NCI-H2227 (cell line): ENCODE data around the gene ITPR2.

Source experiments
- DNase-seq: peaks from one replicate; lab custom pipeline; 2025; ENCODE audit not compliant: unreplicated experiment; lab: John Stamatoyannopoulos, UW

The ITPR2 gene

DNA sequence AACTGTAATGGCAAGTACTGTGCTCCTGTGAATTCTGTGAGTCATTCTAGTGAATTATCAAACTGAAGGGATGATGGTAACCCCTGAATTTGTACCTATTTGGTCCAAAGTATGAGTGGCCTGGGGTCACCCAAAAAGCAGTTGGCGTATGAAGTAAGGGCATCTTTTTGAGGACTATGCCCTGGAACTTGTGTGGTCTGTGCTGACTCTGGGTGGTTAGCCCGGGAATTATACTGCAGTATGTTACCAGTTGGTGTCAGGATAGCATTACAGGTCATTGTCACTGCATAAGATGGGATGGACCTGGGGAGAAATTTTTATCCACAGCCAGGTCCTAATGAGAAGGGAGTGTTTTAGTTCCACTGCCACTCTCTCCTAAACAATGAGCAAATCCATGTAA lies 462.9 kb downstream of the ITPR2 start:
- no peak for DNase-seq

DNA sequence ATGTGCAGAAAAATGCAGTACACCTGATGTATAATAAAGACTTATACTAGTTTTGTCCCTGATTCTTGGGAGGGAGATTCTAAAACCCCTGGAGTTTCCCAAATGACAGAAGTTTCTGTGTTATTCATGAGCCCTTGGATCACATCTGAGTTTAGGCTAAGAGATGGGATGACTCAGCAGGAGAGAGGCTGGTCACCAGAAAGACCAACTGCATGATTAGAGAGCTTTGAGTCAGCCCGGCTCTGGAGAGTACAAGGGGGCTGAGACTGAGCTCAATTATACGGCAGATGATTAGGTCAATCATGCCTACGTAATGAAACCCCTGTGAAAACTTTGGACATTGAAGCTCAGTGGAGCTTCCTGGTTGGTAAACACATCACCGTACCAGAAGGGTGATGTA lies 463.4 kb downstream of the ITPR2 start:
- no peak for DNase-seq

DNA sequence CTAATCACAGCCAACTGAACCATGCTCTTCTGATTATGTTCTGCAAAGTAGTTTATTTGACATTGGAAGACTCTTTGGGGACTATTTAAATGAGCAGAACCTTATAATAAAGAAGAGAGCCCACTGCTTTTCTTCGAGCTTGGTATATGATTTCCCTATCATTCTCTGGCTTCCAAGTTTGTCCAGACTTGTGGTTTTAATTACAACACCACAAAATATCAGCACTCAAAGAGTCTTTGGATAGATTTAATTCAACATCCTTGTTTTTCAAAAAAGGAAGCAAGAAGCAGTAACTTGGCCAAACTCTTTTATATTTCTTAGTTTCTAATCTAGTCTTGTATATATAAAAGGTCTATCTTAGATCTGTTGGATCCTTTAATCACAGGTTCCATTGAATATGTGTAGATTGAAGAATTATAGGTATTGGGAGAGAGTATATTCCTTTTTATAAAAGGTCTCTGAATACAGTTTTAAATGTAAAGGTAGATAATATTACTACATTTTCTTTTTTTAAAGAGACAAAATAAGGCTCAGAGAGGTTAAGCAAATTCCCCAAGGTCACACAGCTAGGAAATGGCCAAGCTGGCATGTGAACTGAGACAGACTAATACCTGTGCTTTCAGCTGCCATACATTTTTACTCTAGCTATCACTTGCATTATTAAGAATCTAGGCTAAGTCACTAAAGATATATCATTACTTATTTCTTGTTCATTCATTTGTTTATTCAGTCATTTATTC lies 464.8 kb downstream of the ITPR2 start:
- DNase-seq: no peak

DNA sequence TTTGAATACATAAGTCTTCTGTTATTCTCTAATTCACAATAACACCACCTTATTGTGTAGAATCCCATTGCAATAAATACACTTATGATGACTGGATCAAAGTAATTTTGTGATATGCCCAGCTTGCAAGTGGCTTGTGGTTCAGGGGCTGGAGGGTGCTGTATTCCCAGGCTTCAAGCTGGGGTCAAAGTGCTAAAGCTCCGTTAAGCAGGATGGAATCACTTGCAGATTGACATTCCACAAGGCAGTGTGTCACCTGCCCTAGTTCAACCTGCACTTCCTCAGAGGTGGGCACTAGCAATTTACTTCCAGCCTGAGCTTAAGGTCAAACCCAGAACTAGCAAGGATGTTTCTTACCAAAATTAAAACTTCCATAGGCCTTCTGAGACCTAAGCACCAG lies 471.0 kb downstream of the ITPR2 start:
- no peak for DNase-seq

DNA sequence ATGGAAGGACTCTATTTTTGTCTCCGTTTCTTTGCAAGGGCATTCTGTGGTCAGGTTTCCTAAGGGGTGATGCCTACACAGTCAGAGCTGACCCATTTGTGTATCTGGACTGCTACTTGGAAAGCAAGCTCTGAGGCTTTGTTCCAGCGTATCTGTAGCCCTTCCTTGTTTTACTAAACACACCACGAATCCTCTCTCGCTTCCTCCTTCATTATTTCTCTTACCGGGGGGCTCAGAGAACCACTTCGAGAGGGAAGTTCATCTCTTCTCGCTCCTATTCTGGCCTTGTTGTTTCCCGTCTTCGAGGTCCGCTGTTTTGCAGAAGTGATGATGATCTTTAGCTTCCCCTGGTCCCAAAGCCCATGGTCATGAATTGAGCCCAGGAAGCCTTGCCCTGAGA lies 472.9 kb downstream of the ITPR2 start:
- DNase-seq: no peak

DNA sequence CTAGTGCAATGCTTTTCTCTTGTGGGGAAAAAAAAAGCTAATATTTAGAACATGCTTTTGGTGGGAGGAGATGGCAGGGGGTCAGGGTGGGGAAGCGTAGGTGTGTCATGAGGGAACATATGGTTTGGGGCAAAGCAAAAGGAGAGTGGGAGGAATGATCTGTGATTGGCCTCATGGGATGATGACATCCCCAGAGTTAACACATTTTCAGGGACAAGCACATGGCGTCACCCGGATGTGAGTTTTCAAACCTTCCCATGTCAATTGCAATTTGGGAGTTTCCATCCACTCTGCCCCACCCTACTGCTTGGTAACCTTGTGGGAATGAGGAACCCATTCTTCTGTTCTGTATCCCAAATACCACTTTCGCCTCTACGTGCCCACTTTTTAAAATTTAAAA lies 473.4 kb downstream of the ITPR2 start:
- no peak for DNase-seq

DNA sequence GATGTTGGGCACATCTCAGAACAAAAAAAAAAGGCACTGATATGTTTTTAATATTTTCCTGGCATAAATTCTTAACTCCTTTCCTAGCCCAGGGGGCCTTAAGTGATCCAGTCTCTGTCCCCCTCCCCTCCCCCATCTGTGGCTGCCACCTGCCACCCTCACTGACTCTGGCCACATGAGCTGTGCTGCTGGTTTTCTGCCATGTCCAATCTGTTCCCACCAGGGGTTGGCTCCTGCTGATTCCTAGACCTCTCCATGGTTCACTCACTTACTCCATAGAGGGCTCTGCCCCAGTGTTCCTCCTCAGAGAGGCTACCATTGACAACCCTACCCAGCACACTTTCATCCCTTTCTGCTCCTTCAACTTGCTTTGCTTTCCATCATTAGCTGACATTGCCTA lies 474.3 kb downstream of the ITPR2 start:
- no peak for DNase-seq

DNA sequence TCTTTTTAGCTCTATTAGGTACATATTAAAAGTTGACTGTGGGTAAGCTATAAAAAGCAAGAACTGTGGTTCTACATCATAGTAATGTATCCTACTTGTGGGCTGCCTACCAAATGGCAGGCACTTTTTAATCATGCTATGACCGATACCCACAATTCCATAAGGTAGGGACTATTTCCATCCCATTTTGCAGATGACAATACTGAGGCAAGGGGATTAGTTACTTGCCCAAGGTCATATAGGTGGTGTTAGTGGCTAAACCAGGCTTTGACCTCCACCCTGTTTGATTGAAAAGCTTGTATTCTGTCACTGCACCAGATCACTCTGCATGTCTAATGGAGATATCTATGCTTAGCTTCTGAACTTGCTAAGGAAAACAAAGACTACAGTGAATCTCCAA lies 485.7 kb downstream of the ITPR2 start:
- no peak for DNase-seq

DNA sequence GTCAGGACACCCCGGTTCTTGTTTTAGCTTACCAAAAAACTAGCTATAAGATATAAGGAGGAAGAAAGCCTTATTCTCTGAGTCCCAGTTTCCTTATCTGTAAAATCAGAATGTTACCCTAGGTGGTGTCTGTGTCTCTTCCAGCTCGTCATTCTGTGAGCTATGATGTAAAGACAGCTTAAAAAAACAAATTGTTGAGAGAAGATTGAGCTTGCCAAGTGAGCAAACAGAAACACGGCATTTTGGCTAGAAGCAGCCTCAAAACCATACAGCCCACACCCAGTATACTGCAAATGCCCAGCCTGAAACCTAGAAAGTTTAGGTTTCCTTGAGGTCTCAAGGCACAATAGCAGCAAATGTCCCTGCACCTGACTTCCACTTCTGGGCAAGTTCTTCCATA lies 486.3 kb downstream of the ITPR2 start:
- no peak for DNase-seq

DNA sequence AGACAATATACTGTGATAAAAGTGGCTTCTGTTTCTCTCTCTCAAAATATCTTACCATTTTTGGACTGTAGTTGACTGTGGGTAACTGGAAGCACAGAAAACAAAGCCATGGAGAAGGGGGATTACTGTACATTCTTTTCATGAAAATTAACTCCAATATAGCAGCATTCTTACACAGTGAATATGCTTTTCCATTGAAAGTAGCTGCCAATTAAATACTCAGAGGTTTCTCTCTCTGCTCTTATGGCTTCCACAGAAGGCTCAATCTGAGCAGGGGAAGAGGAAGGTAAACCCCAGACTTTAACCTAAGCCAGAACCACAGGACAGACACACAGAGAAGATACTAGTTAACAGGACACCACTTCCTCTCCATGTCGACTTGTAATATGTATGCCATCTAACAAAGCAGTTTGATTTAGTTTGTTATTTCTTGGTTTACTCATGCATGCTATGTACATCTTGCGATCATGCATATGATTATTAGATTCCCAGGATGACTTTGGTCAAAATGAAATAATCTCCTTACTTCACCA lies 487.5 kb downstream of the ITPR2 start:
- DNase-seq: no peak

DNA sequence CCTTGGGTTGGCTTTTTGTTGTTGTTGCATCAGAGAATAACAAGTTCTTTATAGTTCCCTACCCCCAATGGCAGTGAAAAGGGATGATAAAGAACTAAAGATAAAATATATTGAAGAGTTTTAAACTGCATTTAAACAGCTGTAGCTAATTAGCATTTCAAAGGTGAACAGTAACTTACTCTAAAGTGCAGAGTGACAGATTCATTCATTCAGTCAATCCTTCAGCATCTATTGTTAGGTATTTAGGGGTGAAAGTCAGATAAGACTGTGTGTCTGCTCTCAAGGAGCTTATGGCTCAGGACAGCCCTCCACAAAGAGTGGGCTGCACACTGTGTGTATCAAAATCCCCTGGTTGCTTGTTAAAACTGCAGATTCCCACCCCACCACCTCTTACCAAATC lies 491.5 kb downstream of the ITPR2 start:
- no peak for DNase-seq

DNA sequence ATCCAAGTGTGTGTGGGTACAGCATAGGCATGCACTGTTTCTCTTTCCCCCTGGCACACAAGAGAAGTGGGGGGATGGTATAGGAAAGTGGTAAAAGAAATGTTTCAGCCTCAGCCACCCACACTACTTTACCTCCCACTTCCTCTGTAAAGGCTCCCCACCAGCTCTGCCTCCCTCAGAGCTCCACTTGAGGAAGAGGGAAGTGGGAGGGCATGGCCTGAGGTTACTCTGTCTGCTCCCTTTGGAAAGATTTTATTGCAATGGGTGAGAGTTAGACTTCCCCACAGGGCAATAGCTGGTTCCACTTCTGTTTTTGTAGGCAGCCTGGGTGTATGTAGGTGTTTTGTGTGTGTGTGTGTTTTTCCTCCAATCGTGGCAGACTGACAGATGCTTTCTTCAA lies 492.3 kb downstream of the ITPR2 start:
- no peak for DNase-seq

DNA sequence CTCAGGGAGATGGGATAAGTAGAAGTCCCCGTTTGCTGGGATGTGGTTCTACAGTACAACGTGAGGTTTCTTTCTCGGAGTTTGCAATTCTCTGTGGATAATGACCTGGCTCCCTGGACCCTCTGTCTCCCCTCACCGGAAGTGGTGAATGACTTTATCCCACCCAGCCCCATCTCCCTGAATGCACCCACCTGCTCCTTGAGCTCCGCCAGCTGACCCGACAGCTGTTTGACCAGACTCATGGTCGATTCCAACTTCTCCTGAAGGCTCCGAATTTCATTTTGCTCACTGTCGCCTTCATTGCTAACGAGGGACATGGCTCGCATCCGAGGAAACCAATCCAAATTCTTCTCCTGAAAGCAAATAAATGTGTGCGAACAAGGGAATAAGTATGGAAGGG lies 493.0 kb downstream of the ITPR2 start:
- DNase-seq: no peak

DNA sequence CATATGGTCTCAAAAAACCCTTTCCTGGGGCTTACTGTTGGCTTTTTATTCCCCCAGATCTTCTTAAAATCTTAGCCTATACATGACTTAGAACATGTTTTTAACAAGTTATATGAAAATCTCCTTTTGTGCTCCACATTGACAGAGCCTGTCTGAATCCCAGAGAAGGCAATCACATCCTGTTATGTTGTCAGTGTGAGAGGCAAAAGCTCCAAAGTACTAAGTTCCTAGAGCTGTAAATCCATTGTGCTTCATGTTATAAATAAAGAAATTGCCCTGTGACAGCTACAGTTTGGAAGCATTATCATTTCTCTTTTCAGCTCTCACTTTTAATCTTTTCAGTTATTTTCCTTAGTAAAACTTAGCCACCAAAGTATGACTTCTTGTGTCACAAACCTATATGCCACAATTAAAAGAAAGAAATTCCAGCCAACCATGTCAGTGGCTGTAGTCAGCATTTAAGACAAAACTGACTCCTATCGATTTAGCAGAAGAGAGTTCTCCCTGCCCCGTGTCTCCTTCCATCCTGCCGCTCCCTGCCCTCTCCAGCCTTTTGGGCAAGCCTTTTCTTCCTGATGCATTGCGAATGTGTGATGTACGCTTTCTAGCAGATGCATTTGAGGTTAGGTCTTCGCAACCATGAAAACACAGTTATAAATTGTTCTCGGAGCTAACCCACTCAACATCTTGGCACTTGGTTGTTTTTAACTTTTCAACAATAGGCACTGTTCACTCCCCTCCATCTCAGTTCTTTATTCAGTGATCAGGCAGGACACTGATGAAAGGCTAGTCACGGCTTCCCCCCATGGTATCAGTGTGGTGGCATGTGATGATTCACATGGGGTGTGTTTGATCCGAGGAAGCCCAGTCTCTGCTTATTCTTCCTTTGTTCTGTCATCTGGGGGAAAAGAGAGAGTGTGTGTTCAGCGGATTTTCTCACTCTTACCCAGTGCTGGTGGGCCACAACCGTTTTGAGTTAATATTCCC lies 494.1 kb downstream of the ITPR2 start:
- no peak for DNase-seq

DNA sequence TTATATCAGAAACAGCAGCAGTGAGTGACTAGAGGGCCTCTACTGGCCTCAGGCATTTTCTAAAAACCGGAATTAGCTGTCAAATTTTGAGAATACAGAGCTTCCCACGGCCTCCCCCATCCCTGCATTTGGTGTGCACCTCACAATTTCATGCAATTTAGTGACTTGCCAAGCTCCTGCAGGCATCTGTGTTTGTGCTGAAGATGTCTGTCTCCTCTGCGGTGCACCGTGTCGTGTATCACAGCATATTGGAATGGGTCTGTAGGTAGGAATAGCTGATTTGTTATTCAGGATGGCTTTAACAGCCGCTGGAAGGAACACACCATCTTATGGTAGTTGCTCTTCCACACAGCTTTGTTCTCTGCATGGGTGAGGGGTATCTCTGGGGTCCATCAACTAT lies 497.3 kb downstream of the ITPR2 start:
- no peak for DNase-seq

DNA sequence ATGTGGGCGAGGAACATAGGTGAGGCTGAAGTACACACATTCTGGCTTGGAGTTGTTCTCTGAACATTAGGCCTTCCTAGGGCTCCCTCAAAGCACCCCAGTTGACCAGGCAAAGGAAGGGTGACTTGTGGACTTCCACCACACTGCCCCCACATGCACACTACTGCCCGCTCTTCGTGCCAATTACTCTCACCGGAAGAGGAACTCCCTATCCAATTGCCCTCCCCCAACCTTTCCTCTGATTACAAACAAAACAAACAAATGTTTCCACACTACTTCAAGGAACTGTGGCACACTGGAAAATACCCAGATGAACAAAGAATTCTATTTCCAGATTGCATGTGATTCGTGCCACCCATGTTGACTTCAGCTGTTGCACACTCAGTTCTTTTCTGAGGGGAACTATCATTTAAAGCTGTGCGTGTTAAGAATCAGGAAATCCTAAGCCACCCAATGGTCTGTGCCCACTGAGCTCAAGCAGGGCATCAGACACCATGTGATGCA lies 498.3 kb downstream of the ITPR2 start:
- DNase-seq: no peak

DNA sequence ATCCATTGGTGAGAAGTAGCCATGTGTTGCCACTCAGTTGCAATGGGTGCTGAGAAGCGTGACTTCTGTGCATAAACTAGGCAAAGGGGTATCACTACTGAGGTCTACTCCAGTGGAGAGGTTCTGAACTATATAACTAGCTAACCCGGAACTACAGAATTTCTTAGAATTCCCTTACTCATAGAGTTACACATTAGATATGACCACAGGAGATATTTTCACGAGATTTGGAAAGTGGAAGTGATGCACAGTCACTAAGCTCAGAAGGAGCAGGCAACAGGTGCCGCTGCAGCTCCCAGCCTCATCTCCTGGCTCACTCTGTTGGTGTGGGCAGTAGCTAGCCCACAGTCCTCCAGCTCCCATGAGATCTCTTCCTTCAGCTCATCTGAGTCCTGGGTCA lies 501.0 kb downstream of the ITPR2 start:
- DNase-seq: no peak

DNA sequence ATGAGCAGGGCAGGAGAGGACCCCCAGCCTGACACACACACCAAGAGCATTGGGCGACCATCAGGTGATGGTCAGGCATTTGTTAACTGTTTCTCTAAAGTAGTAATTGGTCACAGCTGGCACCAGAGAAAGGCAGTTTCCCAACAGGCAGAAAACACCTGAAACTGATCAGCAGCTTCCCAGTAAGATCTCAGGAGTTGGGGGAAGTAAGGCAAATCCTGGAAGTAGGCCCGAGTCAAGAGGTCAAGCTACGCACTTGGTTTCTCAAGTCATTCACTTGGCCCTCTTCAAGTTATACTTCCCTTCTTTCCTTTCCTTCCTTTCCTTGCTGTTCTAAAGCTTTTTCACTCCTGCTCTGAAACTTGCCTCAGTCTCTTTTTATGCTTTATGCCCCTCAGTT lies 501.9 kb downstream of the ITPR2 start:
- DNase-seq: no peak

DNA sequence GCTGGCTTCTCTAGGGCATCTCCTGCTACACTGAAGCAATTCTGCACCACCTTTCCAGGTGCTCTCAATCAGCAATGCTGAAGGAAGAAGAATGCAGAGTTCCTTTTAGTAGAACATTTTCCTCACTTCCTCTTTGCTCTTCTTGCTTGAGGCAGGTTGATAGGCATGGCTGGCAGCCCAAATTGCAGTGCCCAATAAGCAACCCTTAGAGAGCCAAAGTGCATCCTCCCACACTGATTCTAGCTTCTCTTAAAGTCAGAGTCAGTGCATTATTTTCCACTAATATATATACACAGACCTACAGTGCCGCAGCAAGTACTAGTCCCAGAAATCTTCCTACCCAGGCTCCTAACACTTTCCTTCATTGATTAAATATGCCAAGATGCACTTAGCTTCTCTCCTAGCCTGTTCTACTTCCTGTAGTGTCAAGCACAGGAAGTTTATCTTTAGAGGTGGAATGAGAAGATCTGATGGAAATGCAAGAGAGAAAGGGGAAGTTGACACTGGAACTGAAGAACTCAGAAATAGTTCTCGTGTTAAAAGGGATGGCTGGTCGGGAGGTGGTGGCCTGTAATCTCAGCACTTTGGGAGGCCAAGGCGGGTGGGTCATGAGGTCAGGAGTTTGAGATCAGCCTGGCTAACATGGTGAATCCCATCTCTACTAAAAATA lies 504.9 kb downstream of the ITPR2 start:
- DNase-seq: no peak

DNA sequence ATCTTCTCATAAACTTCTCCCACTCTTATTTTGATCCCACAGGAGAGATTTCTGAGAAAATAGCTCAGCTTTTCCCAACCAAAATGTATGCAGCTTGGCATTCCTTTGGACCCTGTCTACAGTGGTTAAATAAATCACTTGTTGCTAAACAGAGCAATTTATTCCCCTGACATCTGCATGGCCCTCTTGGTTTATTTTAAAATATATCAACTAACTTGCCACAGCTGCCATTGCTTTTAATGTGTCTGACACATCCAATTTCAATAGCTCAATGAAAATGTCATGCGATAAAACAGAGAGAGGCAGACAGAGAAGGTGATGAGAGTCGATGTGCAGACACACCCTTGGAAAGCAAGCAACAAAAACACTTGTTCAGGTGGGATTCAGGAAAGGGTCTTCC lies 509.3 kb downstream of the ITPR2 start:
- no peak for DNase-seq

DNA sequence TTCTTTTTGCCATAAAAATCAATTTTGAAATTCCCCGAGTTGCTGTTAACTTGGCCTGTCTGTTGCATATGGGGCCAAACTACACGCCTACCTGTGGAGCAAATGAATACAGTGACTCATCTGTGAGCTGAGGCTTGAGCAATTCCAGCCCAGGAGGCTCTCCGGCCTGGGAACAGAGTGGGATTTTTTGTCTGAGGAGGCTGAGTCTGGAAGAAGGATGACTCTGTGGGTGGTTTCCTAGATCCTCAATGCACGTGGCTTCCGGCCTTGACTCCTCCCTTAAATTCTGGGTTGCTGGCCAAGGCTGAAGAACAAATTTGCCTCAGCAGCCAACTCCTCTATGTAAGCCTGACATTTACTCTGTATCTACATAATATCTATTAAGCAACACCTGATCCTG lies 513.5 kb downstream of the ITPR2 start:
- DNase-seq: no peak
